Peyer's patch (tissue), 4 donors: ENCODE measurements around the gene FAM174C. TPM values are rescaled to one million over a fixed set of nuclear protein-coding genes. Genes with fewer than 3 reads are reported as not detected.

Experiments used
- DNase-seq, 3 donors: peaks; one replicate each; pipeline ENCODE4 v3.0.0-alpha.2; 2017 to 2019
- H3K27ac ChIP-seq, 4 donors: fragments of 200-600 bp; sonication (generic); one replicate each; pipeline ENCODE4 v1.5.1; 2016 to 2019
- H3K27me3 ChIP-seq, 2 donors: fragments of 200-600 bp; sonication (generic); one replicate each; pipeline ENCODE4 v1.5.1; 2019
- H3K36me3 ChIP-seq, 3 donors: fragments of 200-600 bp; sonication (generic); one replicate each; pipeline ENCODE4 v1.5.1; 2016 to 2019
- H3K4me1 ChIP-seq, 4 donors: fragments of 200-600 bp; sonication (generic); one replicate each; pipeline ENCODE4 v1.5.1; 2016 to 2019
- H3K4me3 ChIP-seq, 4 donors: fragments of 200-600 bp; sonication (generic); 1 replicate in 3 of 4; 2 replicates in 1 of 4; pipeline ENCODE4 v1.5.1; 2016 to 2019; ENCODE audit warnings: mild to moderate bottlenecking in 1 of 4
- H3K9me3 ChIP-seq, 4 donors: fragments of 200-600 bp; sonication (generic); one replicate each; pipeline ENCODE4 v1.5.1; 2016 to 2019; ENCODE audit warnings: mild to moderate bottlenecking in 1 of 4
- POLR2A ChIP-seq, 2 donors: fragments of 450-650 bp; IDR thresholded peaks; one replicate each; pipeline ENCODE4 v1.5.1; 2017; ENCODE audit warnings: antibody characterized with exemption in 2 of 2, mild to moderate bottlenecking in 2 of 2, moderate library complexity in 2 of 2
- total RNA-seq, 4 donors: library from RNA; depleted of rRNA; stranded (reverse); fragments of >200 nt; gene quantifications; one replicate each; pipeline ENCODE4 v1.1.0, GENCODE V29; 2016
- TF ChIP-seq, protein P1 (sequence below), 6 experiments: fragments of 450-650 bp in 4 of 6; fragments of 200-600 bp in 2 of 6; sonication (generic) in 1 of 6; IDR thresholded peaks; one replicate each; pipeline ENCODE4 v1.5.1; 2017 to 2019; ENCODE audit warnings: antibody characterized with exemption in 6 of 6, mild to moderate bottlenecking in 3 of 6, moderate library complexity in 1 of 6

FAM174C gene
- total RNA-seq, 4 donors from 2014 or later = 39.6 to 87.7 (median 80.0) TPM

DNA sequence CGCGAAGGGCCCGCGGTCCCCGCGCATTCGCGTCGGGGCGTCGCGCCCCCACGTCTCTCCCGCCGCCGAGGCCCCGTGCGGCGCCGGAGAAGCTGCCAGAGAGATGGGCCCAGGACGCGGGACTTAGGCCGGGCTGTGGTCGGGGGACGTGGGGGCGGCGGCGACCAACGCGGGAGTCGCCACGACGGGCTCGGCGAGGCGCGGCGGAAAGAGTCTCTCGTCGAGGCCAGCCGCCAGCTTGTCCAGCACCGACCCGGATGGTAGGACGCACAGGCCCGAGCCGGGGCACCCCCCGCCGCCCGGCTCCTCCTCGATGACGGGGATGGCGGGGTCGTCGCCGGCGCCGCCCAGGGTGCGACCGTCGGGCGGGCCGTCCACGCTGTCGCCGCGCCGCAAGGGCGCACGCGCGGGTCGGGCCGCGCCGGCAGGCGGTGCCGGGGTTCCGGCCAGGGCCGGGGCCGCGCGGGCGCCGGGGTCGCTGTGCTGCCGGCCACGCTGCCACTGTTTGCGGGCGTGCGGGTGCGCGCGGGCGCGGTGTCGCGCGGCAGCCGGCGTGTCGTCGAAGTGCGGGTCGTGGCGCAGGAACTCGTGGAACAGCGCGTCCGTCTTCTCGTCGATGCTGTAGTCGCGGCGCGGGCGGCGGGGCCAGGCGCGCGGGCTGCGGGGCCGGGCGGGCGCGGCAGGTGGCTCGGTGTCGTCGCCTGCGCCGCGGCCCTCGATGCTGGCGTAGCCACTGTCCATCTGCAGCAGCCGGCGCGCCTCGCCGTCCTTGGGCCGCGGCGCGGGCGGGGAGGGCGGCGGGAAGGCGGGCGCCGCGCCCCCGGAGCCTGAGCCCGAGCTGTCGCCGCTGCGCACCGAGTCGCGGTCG, 46.0 kb upstream of the FAM174C start:
- Histone ChIP-seq H3K9me3 (no peaks in the 10 kb centered on the region), H3K36me3 (peaks cover 0 to 37% (median 0%) of the 10 kb centered on the region in 3 donors), H3K4me3 (no peak overlapping the region), H3K4me1 (peaks cover 0 to 24% (median 0%) of the 10 kb centered on the region in 4 donors), H3K27ac (no peak overlapping the region), H3K27me3 (peaks cover 0 to 4% of the 10 kb centered on the region in 2 donors)
- DNase-seq = no peak
- no peak for TF ChIP-seq POLR2A (IDR thresholded peaks at IDR 0.05)
- TF ChIP-seq, protein P1, sequence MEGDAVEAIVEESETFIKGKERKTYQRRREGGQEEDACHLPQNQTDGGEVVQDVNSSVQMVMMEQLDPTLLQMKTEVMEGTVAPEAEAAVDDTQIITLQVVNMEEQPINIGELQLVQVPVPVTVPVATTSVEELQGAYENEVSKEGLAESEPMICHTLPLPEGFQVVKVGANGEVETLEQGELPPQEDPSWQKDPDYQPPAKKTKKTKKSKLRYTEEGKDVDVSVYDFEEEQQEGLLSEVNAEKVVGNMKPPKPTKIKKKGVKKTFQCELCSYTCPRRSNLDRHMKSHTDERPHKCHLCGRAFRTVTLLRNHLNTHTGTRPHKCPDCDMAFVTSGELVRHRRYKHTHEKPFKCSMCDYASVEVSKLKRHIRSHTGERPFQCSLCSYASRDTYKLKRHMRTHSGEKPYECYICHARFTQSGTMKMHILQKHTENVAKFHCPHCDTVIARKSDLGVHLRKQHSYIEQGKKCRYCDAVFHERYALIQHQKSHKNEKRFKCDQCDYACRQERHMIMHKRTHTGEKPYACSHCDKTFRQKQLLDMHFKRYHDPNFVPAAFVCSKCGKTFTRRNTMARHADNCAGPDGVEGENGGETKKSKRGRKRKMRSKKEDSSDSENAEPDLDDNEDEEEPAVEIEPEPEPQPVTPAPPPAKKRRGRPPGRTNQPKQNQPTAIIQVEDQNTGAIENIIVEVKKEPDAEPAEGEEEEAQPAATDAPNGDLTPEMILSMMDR (IDR thresholded peaks at IDR 0.05) = no peak

DNA sequence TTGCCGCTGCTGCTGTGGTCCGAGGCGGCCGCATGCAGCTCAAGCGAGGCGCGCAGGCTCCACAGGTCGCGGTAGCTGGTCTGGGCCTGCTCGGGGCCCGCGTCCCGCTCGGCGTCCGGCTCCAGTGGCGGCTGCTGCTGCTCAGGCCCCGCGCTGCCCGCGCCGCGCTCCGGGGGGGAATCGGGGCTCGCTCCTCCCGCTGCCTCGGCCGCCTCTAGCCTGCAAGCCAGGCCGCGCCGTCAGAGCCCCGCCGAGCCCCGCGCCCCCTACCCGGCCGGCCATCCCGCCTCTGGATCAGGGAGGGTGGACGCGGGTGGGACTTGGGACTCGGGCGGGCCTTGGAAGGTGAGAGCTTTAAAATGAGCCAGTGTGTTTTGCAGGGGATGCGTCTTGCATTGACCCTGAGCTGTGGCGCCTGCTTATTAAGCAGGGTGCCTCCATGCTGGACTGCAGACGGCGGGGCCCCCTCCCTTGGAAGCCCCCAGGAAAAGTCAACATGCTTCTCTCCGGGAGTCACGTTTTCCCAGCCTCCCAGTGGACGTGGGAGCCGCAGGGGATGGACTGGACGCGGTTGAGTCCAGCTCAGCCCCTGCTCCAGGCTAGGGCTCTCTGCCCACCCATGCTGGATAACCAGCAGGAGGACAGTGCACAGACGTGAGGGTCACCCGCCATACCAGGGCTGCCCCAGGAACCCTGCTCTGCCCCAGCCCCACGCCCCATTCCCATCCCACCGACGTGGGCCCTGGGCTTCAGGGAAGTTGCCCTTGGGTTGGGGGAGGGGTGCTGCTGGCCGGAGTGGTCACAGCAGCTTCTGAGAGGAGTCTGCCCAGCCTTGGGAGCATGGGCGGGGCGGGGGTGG, 45.2 kb upstream of the FAM174C start:
- Histone ChIP-seq H3K27me3 (peaks cover 0 to 8% of the 10 kb centered on the region in 2 donors), H3K36me3 (peaks cover 0 to 31% (median 0%) of the 10 kb centered on the region in 3 donors), H3K9me3 (no peaks in the 10 kb centered on the region), H3K27ac (no peak overlapping the region), H3K4me3 (no peak overlapping the region), H3K4me1 (peaks cover 0 to 32% (median 0%) of the 10 kb centered on the region in 4 donors)
- TF ChIP-seq POLR2A (IDR thresholded peaks at IDR 0.05) = no peak
- TF ChIP-seq, protein P1 (IDR thresholded peaks at IDR 0.05) = no peak
- DNase-seq = no peak

DNA sequence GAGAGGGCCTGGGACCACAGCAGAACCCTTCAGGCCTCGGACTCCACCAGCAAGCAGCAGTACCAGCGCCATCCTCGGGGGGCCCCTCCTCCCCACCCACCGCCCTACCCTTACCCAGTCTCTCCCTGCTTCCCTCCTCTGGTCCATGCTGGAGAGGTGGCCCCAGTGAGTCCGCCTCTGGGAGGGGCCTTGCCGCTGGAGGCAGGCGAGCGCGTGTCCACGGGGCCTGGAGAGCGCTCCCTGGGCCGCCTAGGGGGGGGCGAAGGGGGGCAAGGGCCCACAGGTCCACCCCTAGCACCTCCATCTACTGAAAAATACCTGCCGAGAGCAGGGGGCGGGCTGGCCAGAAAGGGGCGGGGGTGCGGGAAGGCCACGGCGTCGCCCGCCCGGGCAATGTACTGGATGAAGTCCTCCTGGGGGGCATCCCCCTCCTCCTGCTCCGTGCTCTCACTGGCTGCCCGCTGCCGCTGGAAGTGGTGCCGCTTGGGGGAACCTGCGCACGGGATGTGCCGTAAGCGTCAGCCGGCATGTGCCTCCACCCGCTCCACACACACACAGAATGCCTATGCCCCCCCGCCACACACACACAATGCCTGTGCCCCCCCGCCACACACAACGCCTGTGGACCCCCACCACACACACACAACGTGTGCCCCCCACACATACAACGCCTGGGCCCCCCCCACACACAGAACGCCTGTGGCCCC, 44.4 kb upstream of the FAM174C start:
- no peak for DNase-seq
- peaks cover 0 to 33% (median 0%) of the 10 kb centered on the region in 4 donors for H3K4me1 ChIP-seq
- peaks cover 0 to 10% of the 10 kb centered on the region in 2 donors for H3K27me3 ChIP-seq
- H3K9me3 ChIP-seq = no peaks in the 10 kb centered on the region
- peaks cover 0 to 25% (median 0%) of the 10 kb centered on the region in 3 donors for H3K36me3 ChIP-seq
- no peak overlapping the region for H3K4me3 ChIP-seq
- no peak overlapping the region for H3K27ac ChIP-seq
- no peak for TF ChIP-seq POLR2A (IDR thresholded peaks at IDR 0.05)
- TF ChIP-seq, protein P1 (IDR thresholded peaks at IDR 0.05) = no peak

DNA sequence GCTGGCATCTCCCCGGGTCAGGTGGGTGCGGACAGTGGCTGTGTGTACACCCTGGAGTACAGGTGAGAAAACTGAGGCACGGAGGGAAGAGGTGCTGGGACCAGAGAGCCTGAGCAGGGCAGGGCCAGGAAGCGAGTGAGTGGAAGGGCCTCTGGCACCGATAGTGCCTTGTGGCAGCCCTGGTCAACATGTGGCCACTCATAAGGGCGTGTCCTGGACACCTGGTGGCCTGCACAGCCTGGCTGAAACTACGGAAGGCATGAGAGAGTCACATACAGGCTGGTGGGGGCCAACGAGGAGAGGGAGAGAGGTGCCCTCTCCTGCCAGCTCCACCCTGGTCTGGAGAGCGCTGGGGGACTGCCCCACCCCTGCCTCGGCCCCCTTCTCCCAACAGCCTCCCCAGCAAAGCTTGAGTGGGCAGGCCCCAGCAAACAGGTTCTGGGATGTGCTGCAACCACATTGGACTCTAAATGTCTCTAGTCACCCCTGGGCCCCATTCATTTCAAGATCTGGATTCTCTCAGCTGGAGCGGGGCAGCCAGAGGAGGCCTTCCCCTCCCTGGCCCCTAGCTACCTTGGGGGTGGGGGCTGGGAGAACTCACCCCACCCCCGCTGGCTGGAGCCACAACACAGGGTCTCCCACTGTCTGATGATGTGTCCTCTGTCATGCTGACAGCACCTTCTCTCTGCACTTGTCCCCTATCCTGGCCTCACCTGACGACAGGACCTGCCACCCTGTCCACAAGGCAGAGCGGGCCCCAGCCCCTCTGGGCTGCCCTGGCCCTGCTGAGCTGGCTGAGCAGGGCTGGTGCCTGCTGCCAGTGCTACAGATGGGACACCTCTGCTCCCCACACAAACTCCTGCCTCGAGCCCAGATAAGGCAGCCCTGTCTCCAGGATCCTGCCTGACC, 43.3 kb upstream of the FAM174C start:
- H3K27me3 ChIP-seq = peaks cover 0 to 16% of the 10 kb centered on the region in 2 donors
- peaks cover 0 to 35% (median 3%) of the 10 kb centered on the region in 4 donors for H3K4me1 ChIP-seq
- H3K36me3 ChIP-seq = peaks cover 0 to 15% (median 0%) of the 10 kb centered on the region in 3 donors
- TF ChIP-seq POLR2A (IDR thresholded peaks at IDR 0.05) = no peak
- TF ChIP-seq, protein P1 (IDR thresholded peaks at IDR 0.05) = no peak
- H3K27ac ChIP-seq = peak overlapping the region in 1 of 4 donors; percentile 21
- H3K4me3 ChIP-seq = no peak overlapping the region
- H3K9me3 ChIP-seq = no peaks in the 10 kb centered on the region
- no peak for DNase-seq
